Measurements from ENCODE around the gene ZBTB46. TPM values are rescaled to one million over a fixed set of nuclear protein-coding genes. Genes with fewer than 3 reads are reported as not detected.

The ZBTB46 gene
- total RNA-seq, 1 experiment from 2014 or later = 27.1 TPM

DNA sequence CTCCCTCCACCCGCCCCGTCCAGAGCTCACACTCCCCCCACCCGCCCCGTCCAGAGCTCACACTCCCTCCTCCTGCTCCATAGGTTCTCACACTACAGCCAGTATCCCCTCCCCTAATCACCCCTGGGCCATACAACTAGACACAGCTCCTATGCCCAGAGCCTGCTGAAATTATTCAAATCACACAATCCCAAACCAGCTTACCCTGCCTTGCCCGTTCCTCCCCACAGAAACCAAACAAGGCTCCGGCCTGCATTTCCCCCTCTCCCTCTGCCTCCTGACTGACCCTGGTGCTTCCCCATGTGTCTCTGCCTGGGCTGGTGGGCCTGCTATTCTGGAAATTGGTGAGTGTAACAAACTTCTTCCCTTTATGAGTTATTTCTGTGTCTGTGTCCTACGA, 72.9 kb downstream of the ZBTB46 start:
- H4K8ac ChIP-seq (replicated peaks; ENCODE audit: insufficient read length, low read depth, low read length) = no peak overlapping the region
- H3K27me3 ChIP-seq (ENCODE audit: insufficient read depth, low read length) = no peaks in the 10 kb centered on the region; the same call in 1 of the 2 replicates
- H3K4ac ChIP-seq (ENCODE audit: low read depth, low read length) = no peak overlapping the region
- H2BK120ac ChIP-seq (ENCODE audit: low read depth, low read length, poor library complexity, severe bottlenecking) = no peak overlapping the region
- H2BK15ac ChIP-seq (ENCODE audit: low read depth, low read length) = no peak overlapping the region
- H3K56ac ChIP-seq (ENCODE audit: insufficient read length, low read depth, low read length) = no peak overlapping the region
- H3K4me1 ChIP-seq (ENCODE audit: insufficient read depth, low read length) = no peaks in the 10 kb centered on the region
- no peak overlapping the region for H4K5ac ChIP-seq (ENCODE audit: insufficient read length, low read depth, low read length)
- no peak overlapping the region for H3K23ac ChIP-seq (ENCODE audit: insufficient read length, low read depth, low read length)
- no peaks in the 10 kb centered on the region for H3K9me3 ChIP-seq (ENCODE audit: control insufficient read depth, low read depth, low read length)
- Mint-ChIP-seq H3K9me3 (no peaks in the 10 kb centered on the region), H3K4me3 (peak overlapping the region in 1 of 2 experiments; percentile 55; a peak in 2 of 5 replicates), H3K4me1 (peaks cover 5 to 9% of the 10 kb centered on the region in 2 experiments), H3K27me3 (ENCODE audit: low read depth) (no peaks in the 10 kb centered on the region), H3K36me3 (ENCODE audit: insufficient read depth in 1 of 3, low read depth in 3 of 3) (peaks cover 2 to 23% (median 2%) of the 10 kb centered on the region in 3 experiments; a peak in 5 of 7 replicates), H3K27ac (peak overlapping the region in 1 of 3 experiments; percentile 83; a peak in 2 of 7 replicates)
- H2BK12ac ChIP-seq (ENCODE audit: insufficient read length, low read depth, low read length) = no peak overlapping the region
- DNase-seq = no peak
- WGBS (ENCODE audit: extremely low coverage, insufficient read length, low lambda C conversion rate) = no CpG with 5 or more reads among the region's 7 CpGs
- H2AFZ ChIP-seq (ENCODE audit: low read length) = no peak overlapping the region
- no peak overlapping the region for H2BK5ac ChIP-seq (ENCODE audit: insufficient read length, low read length)
- no peak overlapping the region for H3K4me2 ChIP-seq (ENCODE audit: insufficient read depth, insufficient read length, low read length)
- H3K79me2 ChIP-seq (ENCODE audit: insufficient read depth, low read length) = no peaks in the 10 kb centered on the region
- no peak overlapping the region for H3K18ac ChIP-seq (ENCODE audit: insufficient read length, low read depth, low read length)
- no peaks in the 10 kb centered on the region for H3K23me2 ChIP-seq (ENCODE audit: insufficient read length, low read depth, low read length, poor library complexity, severe bottlenecking)
- H3K79me1 ChIP-seq (ENCODE audit: insufficient read depth, low read depth, low read length, poor library complexity, severe bottlenecking) = no peaks in the 10 kb centered on the region
- H3K9ac ChIP-seq (ENCODE audit: extremely low read depth, insufficient read length, low read length) = no peak overlapping the region
- H3K27ac ChIP-seq (ENCODE audit: insufficient read length, low read depth, low read length) = no peak overlapping the region
- H3T11ph ChIP-seq (ENCODE audit: low read length) = no peak overlapping the region
- no peak overlapping the region for H2BK20ac ChIP-seq (ENCODE audit: low read depth, low read length, poor library complexity, severe bottlenecking)
- no peaks in the 10 kb centered on the region for H4K20me1 ChIP-seq (ENCODE audit: control insufficient read depth, insufficient read depth, insufficient read length)
- H3K14ac ChIP-seq (ENCODE audit: insufficient read depth, low read length) = no peak overlapping the region
- TF ChIP-seq, protein P1, sequence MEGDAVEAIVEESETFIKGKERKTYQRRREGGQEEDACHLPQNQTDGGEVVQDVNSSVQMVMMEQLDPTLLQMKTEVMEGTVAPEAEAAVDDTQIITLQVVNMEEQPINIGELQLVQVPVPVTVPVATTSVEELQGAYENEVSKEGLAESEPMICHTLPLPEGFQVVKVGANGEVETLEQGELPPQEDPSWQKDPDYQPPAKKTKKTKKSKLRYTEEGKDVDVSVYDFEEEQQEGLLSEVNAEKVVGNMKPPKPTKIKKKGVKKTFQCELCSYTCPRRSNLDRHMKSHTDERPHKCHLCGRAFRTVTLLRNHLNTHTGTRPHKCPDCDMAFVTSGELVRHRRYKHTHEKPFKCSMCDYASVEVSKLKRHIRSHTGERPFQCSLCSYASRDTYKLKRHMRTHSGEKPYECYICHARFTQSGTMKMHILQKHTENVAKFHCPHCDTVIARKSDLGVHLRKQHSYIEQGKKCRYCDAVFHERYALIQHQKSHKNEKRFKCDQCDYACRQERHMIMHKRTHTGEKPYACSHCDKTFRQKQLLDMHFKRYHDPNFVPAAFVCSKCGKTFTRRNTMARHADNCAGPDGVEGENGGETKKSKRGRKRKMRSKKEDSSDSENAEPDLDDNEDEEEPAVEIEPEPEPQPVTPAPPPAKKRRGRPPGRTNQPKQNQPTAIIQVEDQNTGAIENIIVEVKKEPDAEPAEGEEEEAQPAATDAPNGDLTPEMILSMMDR (conservative IDR thresholded peaks at IDR 0.05) = no peak
- H4K91ac ChIP-seq (ENCODE audit: insufficient read length, low read depth, low read length) = no peak overlapping the region
- no peak overlapping the region for H2AK5ac ChIP-seq (ENCODE audit: insufficient read length, low read length)
